GM10266 (cell line): ENCODE results near the gene XPNPEP2.

ENCODE experiments used
- DNase-seq: peaks from one replicate; pipeline ENCODE4 v3.0.0; 2012; ENCODE audit errors: extremely low spot score
- CTCF ChIP-seq: IDR thresholded peaks from 2 replicates; pipeline ENCODE4 v1.5.1; 2012; ENCODE audit warnings: mild to moderate bottlenecking, low read depth; ENCODE audit not compliant: control insufficient read depth, insufficient read depth; ENCODE audit errors: missing control alignments

The XPNPEP2 gene

GRCh38 chrX:129798888-129799287 is 60.1 kb downstream of the XPNPEP2 start:
- DNase-seq, result no peak
- no peak for TF ChIP-seq CTCF

GRCh38 chrX:129800186-129800585 is 61.4 kb downstream of the XPNPEP2 start:
- no peak for TF ChIP-seq CTCF
- DNase-seq, result no peak

GRCh38 chrX:129802863-129803262 is 64.1 kb downstream of the XPNPEP2 start:
- TF ChIP-seq CTCF, result no peak
- DNase-seq, result no peak

GRCh38 chrX:129804806-129805205 is 66.0 kb downstream of the XPNPEP2 start:
- no peak for DNase-seq
- TF ChIP-seq CTCF, result no peak

GRCh38 chrX:129808158-129808828 is 69.5 kb downstream of the XPNPEP2 start:
- no peak for DNase-seq
- TF ChIP-seq CTCF, result no peak

GRCh38 chrX:129808829-129809796 is 70.3 kb downstream of the XPNPEP2 start:
- DNase-seq, result no peak
- no peak for TF ChIP-seq CTCF
